ENCODE results near the gene KLHL29.

KLHL29 gene

GRCh38 chr2:23599667-23600066 is 214.7 kb downstream of the KLHL29 start:
- no peak for DNase-seq

GRCh38 chr2:23600346-23600745 is 215.4 kb downstream of the KLHL29 start:
- no peak for DNase-seq

- DNase-seq = no peak
Measured at GRCh38 chr2:23601301-23601965, 216.5 kb downstream of the KLHL29 start.

- DNase-seq = no peak
Measured at GRCh38 chr2:23602116-23602515, 217.1 kb downstream of the KLHL29 start.

- no peak for DNase-seq
Measured at GRCh38 chr2:23603156-23603555, 218.2 kb downstream of the KLHL29 start.

GRCh38 chr2:23603581-23603980 is 218.6 kb downstream of the KLHL29 start:
- DNase-seq = no peak

GRCh38 chr2:23604731-23605130 is 219.8 kb downstream of the KLHL29 start:
- DNase-seq = no peak

GRCh38 chr2:23605236-23605635 is 220.3 kb downstream of the KLHL29 start:
- no peak for DNase-seq

GRCh38 chr2:23606196-23606595 is 221.2 kb downstream of the KLHL29 start:
- no peak for DNase-seq

- no peak for DNase-seq
Measured at GRCh38 chr2:23606968-23607367, 222.0 kb downstream of the KLHL29 start.

- no peak for DNase-seq
Measured at GRCh38 chr2:23607925-23608324, 222.9 kb downstream of the KLHL29 start.

- no peak for DNase-seq
Measured at GRCh38 chr2:23609254-23609653, 224.3 kb downstream of the KLHL29 start.

- no peak for DNase-seq
Measured at GRCh38 chr2:23611839-23612238, 226.9 kb downstream of the KLHL29 start.

- no peak for DNase-seq
Measured at GRCh38 chr2:23614701-23615100, 229.7 kb downstream of the KLHL29 start.

- DNase-seq = no peak
Measured at GRCh38 chr2:23615216-23616020, 230.4 kb downstream of the KLHL29 start.

GRCh38 chr2:23616630-23617029 is 231.7 kb downstream of the KLHL29 start:
- DNase-seq = no peak

GRCh38 chr2:23617167-23617810 is 232.3 kb downstream of the KLHL29 start:
- DNase-seq = no peak

- no peak for DNase-seq
Measured at GRCh38 chr2:23617811-23618215, 232.8 kb downstream of the KLHL29 start.

GRCh38 chr2:23618265-23618664 is 233.3 kb downstream of the KLHL29 start:
- DNase-seq = no peak

GRCh38 chr2:23618794-23619530 is 234.0 kb downstream of the KLHL29 start:
- no peak for DNase-seq

GRCh38 chr2:23619941-23620340 is 235.0 kb downstream of the KLHL29 start:
- no peak for DNase-seq

GRCh38 chr2:23620841-23621341 is 235.9 kb downstream of the KLHL29 start:
- DNase-seq = no peak

- DNase-seq = no peak
Measured at GRCh38 chr2:23621616-23622015, 236.6 kb downstream of the KLHL29 start.
